ENCODE results near the gene KRTAP24-1.

GRCh38 chr21:30271156-30271555 is 11.6 kb downstream of the KRTAP24-1 start:
- TF ChIP-seq CTCF (IDR thresholded peaks at IDR 0.05) (no peak), POLR2A (IDR thresholded peaks at IDR 0.05) (no peak), POLR2AphosphoS5 (IDR thresholded peaks at IDR 0.05) (no peak)
